GM20000 (cell line): ENCODE data around the gene TMEM208.
A peak's percentile ranks its signal among the peaks of the same experiment; 100 is the strongest.

Experiments
- DNase-seq: peaks from one replicate; pipeline ENCODE4 v3.0.0; 2012; ENCODE audit warnings: low spot score
- CTCF ChIP-seq: IDR thresholded peaks from 2 replicates; pipeline ENCODE4 v1.5.1; 2012; ENCODE audit warnings: mild to moderate bottlenecking, control low read depth; ENCODE audit errors: extremely low read depth, missing control alignments

Gene TMEM208

DNA sequence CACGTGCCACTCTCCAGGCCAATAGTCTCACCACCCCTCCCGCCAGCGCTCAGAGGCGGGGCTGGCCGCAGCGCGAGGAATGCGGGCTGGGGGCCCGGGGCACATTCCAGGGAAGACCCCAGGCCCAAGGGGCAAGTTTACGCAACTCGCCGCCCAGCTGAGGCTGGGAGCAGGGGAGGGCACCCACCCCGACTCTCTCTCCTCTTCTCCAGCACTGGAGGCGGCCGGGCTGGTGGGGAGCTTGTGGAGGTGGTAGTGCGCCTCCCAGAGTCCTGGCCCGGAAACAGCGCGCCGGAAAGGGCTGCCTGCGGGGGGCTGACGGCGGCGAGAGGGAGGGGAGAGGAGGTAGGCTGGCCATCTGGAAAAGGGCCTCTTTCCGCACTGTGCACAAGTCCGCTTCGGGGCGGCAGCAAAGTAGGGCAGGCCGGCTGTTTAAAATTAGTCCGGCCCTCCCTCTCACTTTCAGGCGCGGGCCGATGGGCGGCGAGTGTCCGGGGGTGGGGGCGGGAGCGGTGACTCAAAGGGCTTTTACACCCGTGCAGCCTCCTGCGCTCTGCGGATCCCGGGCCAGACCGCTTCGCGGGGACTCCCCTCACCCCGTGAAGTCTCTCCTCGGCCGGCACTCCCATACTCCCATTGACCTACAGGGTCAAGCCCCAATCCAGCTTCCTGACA is 19.3 kb downstream of the TMEM208 start:
- TF ChIP-seq CTCF: peak; percentile 37
- peak; percentile 79 for DNase-seq

DNA sequence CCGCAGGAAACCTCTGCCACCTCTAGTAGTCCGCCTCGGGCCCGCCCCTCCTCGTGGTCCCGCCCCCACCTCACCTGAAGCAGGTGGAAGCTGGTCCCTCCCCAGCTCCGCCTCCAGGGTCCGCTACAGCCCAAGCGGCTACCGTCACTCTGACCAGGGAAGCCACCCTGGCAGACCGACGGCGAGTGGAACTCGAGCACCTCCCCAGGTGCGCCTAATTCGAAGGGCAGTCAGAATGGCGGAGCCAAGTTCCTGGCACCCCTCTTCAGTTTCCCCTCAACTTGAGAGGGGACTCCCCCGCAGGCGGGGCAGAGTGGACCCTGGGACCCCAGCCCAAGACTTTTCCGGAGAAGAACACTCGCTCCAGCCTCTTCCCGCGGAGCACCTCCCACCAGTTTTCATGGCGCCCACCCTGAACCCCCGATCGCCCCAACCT is 19.8 kb downstream of the TMEM208 start:
- TF ChIP-seq CTCF: no peak
- DNase-seq: peak; percentile 60

DNA sequence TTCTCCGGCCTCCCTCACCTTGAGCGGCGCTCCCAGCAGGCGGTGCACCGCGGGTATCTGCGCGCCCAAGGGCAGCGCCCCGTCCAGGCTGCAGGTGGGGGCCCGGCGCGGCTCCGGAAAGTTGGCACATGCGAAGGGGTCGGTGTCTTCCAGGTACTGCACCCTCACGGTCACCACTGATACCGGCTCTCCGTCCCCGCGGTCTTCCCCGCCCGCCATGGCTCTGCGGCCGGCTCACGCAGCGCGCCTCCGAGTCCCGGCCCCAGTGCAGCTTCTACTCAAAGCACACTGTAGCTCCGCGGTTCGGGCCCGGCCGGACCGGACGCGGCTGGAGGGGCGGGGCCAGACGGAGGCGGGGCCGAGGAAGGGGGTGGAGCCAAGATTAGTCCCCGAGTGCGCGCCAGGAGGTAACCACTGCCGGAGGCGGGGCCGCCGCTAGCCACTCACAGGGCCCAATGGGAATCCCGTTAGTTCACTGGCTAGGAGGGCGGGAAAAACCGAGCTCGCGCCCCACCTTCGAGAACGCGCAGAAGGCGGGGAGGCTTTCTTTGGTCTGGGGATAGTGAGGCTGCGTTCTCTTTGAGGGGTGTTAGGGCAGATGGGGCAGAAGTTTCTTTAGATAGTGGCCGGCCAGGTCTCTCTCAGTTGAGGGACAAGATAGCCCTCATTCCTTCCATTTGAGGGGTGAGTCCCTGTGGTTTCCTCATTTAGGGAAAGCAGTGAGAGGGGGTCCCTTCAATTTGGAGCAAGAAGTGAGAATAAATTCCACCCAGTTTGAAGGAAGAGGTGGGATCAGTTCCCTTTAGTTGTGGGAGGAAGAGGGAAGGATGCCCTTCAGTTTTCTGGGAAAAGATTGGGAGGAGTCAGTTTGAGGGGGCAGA is 20.5 kb downstream of the TMEM208 start, which contains the start of gene FHOD1:
Gene FHOD1, minus strand, starts transcription at position 290 of the 881 bp plus-strand sequence. Its CDS starts 71 bp downstream, at position 219.
- no peak for TF ChIP-seq CTCF
- peak; percentile 98 for DNase-seq

- TF ChIP-seq CTCF: no peak
- DNase-seq: no peak
These were observed 21.1 kb downstream of the TMEM208 start for GRCh38 chr16:67248073-67248400.

DNA sequence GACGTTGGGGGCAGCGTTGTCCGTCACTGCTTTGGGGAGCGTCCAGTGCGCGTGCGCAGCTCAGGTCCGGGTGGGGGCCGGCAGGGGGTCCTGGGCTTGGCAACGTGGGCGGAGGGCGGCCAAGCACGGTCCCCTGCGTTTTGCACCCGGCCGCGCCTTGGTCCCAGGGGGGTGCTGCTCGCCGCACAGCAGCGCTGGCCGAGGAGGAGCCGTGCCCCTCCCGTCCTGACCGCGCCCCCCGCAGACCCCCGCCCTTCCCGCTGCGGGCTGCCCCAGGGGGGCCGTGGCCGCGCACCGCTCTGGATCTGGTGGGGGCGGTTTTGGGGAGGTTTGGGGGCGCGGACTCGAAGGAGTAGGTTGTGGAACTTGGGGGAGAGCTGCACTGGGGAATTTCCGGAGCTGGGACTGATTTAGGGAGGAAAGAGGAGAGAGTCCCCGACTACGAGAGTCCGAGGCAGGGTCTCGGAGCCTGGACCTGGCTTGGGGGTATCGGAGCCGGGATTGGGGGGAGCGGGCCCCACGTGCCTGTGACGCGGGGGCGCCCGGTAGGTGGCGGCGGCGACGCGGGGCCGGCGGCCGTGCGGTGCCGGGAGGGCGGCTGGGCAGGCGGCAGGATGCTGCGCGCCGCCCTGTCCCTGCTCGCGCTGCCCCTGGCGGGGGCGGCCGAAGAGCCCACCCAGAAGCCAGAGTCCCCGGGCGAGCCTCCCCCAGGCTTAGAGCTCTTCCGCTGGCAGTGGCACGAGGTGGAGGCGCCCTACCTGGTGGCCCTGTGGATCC is 21.7 kb downstream of the TMEM208 start, which contains the start of gene SLC9A5:
Gene SLC9A5, plus strand, starts transcription at position 579 of the 777 bp plus-strand sequence. Its CDS starts 36 bp downstream, at position 615.
- peak; percentile 77 for DNase-seq
- TF ChIP-seq CTCF: peak; percentile 30

GRCh38 chr16:67249178-67250044 is 22.5 kb downstream of the TMEM208 start:
- no peak for TF ChIP-seq CTCF
- DNase-seq: no peak
